Nephron progenitor cell (in vitro differentiated cells): ENCODE results near the gene EMC9.

Source experiments
- DNase-seq: peaks from one replicate; pipeline ENCODE4 v3.0.0; 2021
- H3K27ac Mint-ChIP-seq: 2 replicates; pipeline ENCODE4 v1.8.0; 2021; ENCODE audit warnings: mild to moderate bottlenecking, moderate library complexity, mixed read lengths
- H3K27me3 Mint-ChIP-seq: 2 replicates; pipeline ENCODE4 v1.8.0; 2021; ENCODE audit warnings: mild to moderate bottlenecking, low read depth, mixed read lengths; ENCODE audit not compliant: poor library complexity
- H3K36me3 Mint-ChIP-seq: 2 replicates; pipeline ENCODE4 v1.8.0; 2021; ENCODE audit warnings: low read depth, mixed read lengths
- H3K4me1 Mint-ChIP-seq: 2 replicates; pipeline ENCODE4 v1.8.0; 2021; ENCODE audit warnings: mixed read lengths
- H3K4me3 Mint-ChIP-seq: 2 replicates; pipeline ENCODE4 v1.8.0; 2021; ENCODE audit warnings: mild to moderate bottlenecking, moderate library complexity, mixed read lengths
- H3K9me3 Mint-ChIP-seq: 2 replicates; pipeline ENCODE4 v1.8.0; 2021; ENCODE audit warnings: mild to moderate bottlenecking, moderate library complexity, mixed read lengths
- CTCF ChIP-seq: fragments of 200-600 bp; sonication (generic); IDR thresholded peaks from 2 replicates; pipeline ENCODE4 v1.5.0; 2021; ENCODE audit warnings: antibody characterized with exemption

The EMC9 gene

GRCh38 chr14:24178399-24179178 lies 37.2 kb upstream of the EMC9 start:
- H3K4me1 Mint-ChIP-seq, result peaks cover 21% of the 10 kb centered on the region

GRCh38 chr14:24177891-24178290 lies 36.5 kb upstream of the EMC9 start:
- no peak for TF ChIP-seq CTCF
- Mint-ChIP-seq H3K4me1 (peaks cover 28% of the 10 kb centered on the region), H3K27me3 (peaks cover 1% of the 10 kb centered on the region), H3K36me3 (peaks cover 41% of the 10 kb centered on the region), H3K4me3 (no peak overlapping the region), H3K9me3 (no peaks in the 10 kb centered on the region), H3K27ac (peak overlapping the region; percentile 82)
- no peak for DNase-seq

More at GRCh38 chr14:24178399-24179178, 37.2 kb upstream of the EMC9 start:
- peak overlapping the region; percentile 75 for H3K27ac Mint-ChIP-seq
- no peak for DNase-seq
- no peak for TF ChIP-seq CTCF
- H3K4me3 Mint-ChIP-seq, result no peak overlapping the region
- peaks cover 34% of the 10 kb centered on the region for H3K36me3 Mint-ChIP-seq
- no peaks in the 10 kb centered on the region for H3K27me3 Mint-ChIP-seq
- H3K9me3 Mint-ChIP-seq, result no peaks in the 10 kb centered on the region

DNA sequence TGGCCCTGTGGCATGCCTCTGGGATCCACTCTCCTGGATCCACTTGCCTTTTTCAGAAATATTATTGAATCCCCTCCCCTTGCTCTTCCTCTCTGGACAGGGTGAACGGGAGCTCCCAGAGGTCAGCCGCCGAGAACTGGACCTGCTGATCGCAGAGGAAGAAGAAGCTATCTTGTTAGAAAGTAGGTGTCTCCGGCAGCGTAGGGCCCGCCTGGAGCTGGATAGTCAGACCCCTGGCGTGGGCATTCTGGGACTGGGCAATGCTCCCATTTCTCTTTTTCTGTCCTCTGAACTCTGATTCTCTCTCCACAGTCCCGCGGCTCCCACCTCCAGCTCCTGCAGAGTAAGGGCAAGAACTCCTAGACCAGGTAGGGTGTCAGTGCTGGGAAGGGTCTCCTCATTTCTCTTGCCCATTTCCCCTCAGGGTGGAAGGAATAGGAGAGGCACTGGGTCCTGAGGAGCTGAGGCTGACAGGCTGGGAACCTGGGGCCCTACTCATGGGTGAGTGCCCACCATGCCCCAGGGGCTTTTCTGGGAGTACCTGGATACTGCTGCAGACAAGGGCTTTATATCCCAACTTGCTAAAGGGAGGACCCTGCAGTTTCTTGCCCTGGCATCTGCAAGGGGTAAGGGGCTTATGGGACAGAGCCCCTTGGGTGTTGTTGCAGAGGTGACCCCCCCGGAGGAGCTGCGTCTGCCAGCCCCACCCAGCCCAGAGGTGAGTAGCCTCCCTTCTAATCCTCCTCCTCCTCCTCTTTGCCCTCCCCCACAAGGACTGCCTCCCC lies 35.8 kb upstream of the EMC9 start:
- H3K27me3 Mint-ChIP-seq, result peaks cover 5% of the 10 kb centered on the region
- no peaks in the 10 kb centered on the region for H3K9me3 Mint-ChIP-seq
- H3K36me3 Mint-ChIP-seq, result peaks cover 42% of the 10 kb centered on the region
- peak overlapping the region; percentile 90 for H3K27ac Mint-ChIP-seq
- H3K4me1 Mint-ChIP-seq, result peaks cover 31% of the 10 kb centered on the region
- TF ChIP-seq CTCF, result no peak
- DNase-seq, result no peak
- H3K4me3 Mint-ChIP-seq, result no peak overlapping the region

- H3K27me3 Mint-ChIP-seq, result peaks cover 7% of the 10 kb centered on the region
- H3K4me3 Mint-ChIP-seq, result no peak overlapping the region
- no peak for DNase-seq
- peaks cover 35% of the 10 kb centered on the region for H3K4me1 Mint-ChIP-seq
- peak overlapping the region; percentile 90 for H3K27ac Mint-ChIP-seq
- H3K9me3 Mint-ChIP-seq, result no peaks in the 10 kb centered on the region
- no peak for TF ChIP-seq CTCF
- H3K36me3 Mint-ChIP-seq, result peaks cover 42% of the 10 kb centered on the region
These were observed 35.2 kb upstream of the EMC9 start for GRCh38 chr14:24176599-24176998.

DNA sequence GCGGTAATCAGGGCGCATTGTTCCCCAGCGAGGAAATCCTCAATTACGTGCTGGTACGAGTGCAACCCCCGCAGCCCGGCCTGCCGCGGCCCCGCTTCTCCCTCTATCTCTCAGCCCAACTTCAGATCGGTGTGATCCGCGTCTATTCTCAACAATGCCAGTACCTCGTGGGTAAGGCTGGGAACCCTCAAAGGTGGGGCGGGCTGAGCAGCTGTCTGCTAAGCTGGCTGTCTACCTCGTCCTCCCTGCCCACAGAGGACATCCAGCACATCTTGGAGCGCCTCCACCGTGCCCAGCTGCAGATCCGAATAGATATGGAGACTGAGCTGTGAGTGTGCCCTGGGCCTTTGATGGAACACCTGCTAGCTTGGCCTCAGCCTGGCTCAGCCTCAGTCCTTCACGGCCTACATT lies 31.5 kb upstream of the EMC9 start:
- Mint-ChIP-seq H3K27me3 (peaks cover 14% of the 10 kb centered on the region), H3K9me3 (no peaks in the 10 kb centered on the region), H3K4me3 (peak overlapping the region; percentile 84), H3K4me1 (peaks cover 39% of the 10 kb centered on the region), H3K27ac (no peak overlapping the region), H3K36me3 (peaks cover 39% of the 10 kb centered on the region)
- DNase-seq, result no peak
- no peak for TF ChIP-seq CTCF
